Endometrial microvascular endothelial cells (primary cell): Measurements from ENCODE around the gene CSNK1G1. TPM values are rescaled to one million over a fixed set of nuclear protein-coding genes. Genes with fewer than 3 reads are reported as not detected.

Source experiments
- in situ Hi-C: cut with HindIII; loops from 2 replicates; pipeline ENCODE4 v1.10.0; 2017; ENCODE audit warnings: low sequenced_read_pairs, low pct_unique_long_range_greater_than_20kb; ENCODE audit errors: inconsistent ontology term
- total RNA-seq: library from RNA; depleted of rRNA; stranded (reverse); fragments of >200 nt; gene quantifications from one replicate; pipeline ENCODE4 v1.2.3, GENCODE V29; 2015; ENCODE audit errors: inconsistent ontology term

CSNK1G1 gene
- total RNA-seq, 1 donor from 2014 or later, result 31.8 TPM

DNA sequence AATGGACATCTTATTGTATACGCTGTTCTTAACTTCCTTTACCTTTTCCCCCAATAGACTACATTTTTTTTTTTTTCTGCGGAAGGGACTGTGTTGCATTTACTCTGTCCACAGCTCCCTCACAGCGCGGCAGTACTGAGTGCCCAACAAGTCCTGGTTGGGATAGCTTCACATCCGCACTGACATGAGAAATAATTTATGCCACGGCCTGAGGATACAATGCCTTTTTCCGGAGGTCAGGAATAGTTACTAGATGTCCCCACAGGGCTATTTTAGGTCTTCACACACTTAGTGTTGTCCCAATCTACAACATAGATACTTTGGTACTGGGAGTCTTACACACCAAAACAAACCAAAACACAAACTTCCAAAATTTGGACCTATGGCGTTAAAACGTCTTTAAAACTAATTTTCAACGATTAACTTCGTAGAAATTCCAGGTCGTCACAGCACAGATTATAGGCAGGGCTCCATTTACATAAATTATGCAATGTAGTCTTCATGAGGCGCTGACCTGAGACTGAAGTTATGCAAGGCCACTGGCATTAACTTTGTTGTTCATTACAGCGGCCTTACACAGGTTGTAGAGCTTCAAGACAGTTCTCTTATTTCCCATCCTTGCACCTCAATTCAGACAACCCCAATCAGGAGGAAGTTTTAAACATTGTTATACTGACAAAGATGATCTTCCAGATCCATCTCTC is 192.2 kb downstream of the CSNK1G1 start:
- in situ Hi-C loops, result no loop called here

DNA sequence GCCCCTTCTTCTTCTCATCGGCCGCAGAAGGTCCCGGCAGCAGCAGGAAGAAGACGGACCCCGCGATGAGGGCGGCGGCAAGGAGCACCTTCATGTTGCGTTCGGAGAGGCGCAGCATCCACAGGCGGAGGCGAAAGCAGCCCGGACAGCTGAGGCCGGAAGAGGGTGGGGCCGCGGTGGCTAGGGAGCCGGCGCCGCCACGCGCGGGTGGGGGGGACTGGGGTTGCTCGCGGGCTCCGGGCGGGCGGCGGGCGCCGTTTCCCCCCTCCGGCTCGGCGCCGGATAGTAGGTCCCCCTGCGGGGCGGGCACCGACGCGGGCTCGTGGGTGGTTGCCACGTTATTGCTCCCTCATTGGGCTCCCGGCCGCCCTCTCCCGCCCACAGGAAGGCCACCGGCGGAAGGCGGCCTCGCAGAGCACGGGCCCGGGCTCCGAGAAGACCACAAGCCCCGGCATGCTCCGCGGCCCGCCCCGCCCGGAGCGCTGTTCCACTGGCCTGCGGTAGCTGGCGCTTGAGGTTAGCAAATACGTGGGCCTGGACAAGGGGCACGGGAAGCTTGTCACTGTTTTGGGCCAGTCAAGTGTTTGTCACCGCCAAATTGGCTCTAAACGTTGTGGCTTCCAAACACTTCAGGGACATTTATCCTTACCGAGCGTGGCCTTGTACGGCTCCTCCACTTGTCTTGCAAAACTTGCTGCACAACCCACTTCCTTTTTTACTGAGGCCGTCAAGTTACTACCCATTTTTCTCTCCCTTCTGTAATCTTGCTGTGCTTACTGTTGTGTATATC is 192.9 kb downstream of the CSNK1G1 start, which contains the start of gene PPIB:
Gene PPIB (minus strand): TSS at position 154 of the 790 bp plus-strand sequence. CDS start 36 bp downstream, at position 118.
- in situ Hi-C loops, result no loop called here

DNA sequence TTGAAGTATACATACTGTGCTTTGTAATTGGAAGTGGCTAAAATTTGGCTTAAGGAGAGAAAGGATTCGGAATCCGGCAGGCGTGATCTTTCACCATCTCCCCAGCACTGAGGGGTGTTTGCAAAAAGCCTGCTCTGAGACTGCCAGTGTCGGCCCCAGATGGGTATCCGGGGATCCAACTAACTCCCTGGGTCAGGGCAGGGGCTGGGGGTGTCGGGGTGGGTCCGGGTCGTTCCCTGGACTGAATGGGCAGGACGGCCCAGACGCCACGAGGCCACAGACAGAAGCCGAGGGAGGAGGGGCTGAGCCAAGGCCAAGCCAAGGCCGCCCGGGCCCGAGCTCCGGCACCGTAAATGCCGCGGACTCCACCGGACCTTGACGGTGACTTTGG is 193.5 kb downstream of the CSNK1G1 start:
- in situ Hi-C loops, result no loop called here

DNA sequence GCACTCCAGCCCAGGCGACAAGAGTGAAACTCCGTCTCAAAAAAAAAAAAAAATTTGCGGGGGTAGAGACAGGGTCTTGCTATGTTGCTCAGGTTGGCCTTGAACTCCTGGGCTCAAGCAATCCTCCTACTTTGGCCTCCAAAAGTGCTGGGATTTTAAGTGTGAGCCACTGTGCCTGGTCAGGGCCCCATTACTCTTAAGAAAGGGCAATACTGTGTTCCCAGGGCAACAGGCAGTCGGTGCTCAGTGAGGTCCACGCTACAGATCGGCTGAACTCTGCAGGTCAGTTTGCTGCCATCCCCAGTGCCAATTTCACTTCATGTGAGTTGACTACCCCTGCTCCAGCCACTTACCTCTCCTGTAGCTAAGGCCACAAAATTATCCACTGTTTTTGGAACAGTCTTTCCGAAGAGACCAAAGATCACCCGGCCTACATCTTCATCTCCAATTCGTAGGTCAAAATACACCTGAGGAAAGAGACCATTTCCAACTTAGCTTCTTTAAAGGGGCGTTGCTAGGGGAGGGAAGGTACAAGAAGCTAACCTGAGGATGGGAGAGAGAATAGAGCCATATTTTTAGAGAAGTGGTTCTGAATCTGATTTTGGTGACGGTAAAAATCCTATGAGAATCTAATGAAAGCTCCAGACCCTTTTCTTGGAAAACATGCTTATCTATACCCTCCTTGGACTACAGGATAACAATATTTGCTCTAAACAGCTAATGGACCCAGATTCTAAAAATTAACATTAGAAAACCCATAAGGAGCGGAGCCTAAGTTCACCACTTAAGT is 194.1 kb downstream of the CSNK1G1 start:
- in situ Hi-C loops, result no loop called here

GRCh38 chr15:64158363-64159134 is 197.4 kb downstream of the CSNK1G1 start:
- in situ Hi-C loops, result no loop called here

DNA sequence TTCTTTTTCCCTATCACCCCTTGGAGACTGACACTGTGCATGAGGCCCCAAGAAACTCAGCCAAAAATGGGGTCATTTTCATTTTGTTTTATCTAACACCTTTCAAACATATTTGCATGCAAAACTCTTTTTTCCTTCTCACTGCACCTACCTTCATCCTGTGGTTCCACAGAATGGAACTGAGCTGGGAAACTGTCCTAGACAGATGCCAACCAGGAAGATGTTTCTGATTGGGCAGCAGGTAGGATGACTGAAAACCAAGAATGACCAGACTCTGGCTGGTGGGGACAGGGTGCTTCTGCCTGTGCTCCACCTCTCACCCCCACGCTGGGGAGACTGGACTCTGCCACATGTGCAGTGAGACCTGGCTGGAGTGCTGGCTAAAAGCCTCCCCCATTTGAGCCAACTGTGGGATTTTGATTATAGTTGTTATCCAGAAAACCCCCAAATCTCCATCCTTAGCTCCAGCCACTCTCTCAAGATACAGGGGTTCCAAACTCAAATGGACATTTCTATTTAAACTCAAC is 198.3 kb downstream of the CSNK1G1 start:
- in situ Hi-C loops, result no loop called here

DNA sequence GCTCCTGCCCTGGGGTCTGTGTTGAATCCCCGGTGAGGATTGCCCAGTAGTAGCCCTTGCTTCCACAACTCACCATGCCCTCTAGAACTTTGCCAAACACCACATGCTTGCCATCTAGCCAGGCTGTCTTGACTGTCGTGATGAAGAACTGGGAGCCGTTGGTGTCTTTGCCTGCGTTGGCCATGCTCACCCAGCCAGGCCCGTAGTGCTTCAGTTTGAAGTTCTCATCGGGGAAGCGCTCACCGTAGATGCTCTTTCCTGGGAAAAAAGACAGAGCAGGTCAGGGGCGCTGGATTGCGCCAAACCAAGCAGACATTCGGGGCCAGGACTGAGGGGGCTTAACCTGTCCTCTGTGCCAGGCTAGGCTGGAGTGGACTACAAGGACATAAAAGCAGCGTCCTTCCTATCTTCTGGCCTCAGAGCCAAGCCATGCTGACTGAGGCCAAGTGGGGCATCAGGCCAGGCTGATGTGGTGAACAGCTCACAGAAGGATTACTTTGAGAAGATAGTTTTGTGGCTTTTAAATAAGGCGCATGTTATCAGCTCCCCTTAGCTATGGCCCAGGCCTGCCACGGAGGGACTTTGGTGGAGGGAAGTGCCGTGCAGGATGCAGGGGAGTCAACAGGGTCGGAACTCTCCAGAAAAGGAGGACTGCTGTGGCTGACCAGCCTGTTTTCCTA is 199.2 kb downstream of the CSNK1G1 start:
- in situ Hi-C loops, result no loop called here

- in situ Hi-C loops, result no loop called here
Observed at GRCh38 chr15:64155802-64156651, 199.9 kb downstream of the CSNK1G1 start.

DNA sequence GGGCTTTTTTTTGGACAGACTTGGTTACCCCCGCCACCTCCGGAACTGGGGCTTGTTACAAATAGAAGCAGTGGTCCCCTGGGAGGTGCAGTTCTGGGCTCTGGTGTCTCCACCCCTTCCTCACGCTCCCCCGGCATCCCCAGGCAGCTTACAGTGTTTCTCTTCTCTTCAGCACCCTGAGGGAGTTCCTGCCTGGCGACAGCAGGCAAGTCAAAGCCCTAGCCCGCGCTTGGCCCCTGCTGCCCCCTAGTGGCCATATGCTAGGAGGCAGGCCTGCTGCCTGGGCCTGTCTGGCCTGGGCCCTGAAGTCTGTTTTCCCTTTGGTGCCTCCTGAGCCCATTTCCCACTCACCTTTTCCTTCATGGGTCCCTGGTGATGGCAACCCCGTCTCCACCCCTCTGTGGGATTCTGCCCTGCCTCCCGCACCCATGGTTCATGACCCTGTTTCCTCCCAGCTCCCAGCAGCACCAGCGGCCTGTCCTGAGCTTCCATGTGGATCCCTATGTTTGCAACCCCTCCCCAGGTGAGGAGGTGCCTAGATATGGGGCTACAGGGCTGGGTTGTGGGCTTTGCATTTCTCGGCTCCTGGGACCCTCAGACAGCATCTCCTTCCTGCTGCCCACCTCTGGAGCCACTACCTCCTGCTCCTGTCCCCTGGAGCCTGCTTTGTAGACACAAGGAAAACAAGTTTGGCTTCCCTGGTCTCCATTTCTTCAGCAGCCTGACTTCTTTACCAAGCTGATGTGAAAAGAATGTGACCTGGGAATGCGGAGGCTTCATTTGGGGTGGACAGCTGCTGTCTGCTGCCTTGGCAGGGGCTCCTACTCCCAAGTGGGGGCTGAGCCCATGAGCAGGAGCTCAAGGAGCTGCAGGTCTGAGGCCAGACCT is 202.2 kb downstream of the CSNK1G1 start:
- in situ Hi-C loops, result no loop called here

DNA sequence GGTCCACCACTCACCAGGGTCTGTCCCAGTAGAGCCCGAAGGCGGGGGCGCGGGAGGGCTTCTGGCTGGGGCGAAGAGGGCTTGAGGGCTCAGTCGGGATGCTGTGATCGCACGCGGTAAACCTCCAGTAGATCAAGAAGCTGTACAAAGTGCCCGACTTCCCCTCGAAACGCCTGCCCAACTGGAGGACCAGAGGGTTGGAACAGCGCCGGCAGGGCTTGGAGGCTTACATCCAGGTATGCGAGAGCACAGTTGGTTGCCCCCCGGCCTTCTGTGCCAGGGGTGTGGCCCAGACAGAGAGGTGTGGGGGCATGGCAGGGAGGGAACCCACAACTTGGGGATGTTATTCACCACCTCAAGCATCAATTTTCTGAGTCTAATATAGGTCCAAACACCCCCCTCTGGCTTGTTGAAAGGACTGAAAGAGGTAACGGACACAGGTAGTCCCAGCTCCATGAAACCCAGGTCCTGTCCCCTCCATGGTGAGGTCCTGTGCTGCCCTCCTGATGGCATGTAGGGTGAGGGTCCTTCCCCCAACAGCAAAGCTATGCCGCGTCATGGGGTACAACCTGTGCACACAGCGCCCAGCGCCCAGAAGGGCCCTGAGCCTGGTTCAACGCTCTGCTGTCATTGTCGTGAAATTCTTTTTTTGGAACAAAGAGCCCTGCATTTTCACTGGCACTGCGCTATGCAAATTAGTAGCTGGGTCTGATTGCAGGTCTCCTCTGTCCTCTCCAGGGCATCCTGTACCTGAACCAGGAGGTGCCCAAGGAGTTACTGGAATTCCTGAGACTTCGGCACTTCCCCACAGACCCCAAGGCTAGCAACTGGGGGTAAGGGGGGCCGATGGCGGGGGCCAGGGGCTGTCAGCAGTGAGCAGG is 203.2 kb downstream of the CSNK1G1 start:
- in situ Hi-C loops, result no loop called here

GRCh38 chr15:64151727-64152506 is 204.1 kb downstream of the CSNK1G1 start, which contains the start of gene SNX22:
TSS of gene SNX22 (plus strand) at chr15:64151731. CDS start at chr15:64151776, 45 bp downstream.
- in situ Hi-C loops, result no loop called here

GRCh38 chr15:64149893-64150578 is 205.9 kb downstream of the CSNK1G1 start:
- in situ Hi-C loops, result no loop called here

DNA sequence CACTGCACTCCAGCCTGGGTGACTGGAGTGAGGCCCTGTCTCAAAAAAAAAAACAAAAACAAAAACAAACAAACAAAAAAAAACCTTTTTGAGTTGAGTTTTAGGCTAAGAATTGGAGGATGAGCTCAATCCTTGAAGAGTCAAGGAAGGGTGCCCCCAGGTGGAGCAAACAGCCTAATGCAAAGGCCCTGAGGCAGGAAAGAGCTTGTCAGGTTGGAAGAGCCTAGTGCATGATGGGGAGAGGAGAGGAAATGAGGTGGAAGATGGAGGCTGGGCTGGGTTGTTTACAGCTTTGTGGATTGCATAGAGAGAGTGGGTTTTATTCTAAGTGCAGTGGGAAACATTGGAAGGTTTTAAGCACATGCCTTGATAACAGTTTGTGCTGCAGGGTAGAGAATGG is 206.5 kb downstream of the CSNK1G1 start:
- in situ Hi-C loops, result no loop called here

DNA sequence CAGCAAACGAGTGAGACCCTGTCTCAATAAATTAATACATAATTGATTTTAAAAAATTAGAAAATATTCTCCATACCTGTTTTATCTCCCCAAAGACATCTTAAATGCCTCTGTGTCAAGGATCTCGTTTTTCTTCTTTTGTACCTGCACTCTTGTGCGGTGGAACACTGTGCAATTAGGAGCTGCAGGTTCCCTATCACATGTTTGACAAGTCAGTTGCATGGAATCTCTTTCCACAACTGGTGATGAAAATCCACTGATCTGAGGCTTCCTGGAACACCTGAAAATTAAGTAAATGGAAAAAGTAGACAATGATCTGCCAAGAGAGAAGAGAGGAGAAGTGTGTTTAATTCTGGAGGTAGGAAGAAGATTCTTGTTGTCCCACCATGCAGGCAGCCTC is 207.4 kb downstream of the CSNK1G1 start:
- in situ Hi-C loops, result no loop called here
